ENCODE measurements around the gene TBC1D10A.

The TBC1D10A gene

GRCh38 chr22:30361916-30362650 lies 35.3 kb upstream of the TBC1D10A start:
- no peaks in the 10 kb centered on the region for H3K9me3 ChIP-seq (ENCODE audit: control insufficient read depth, low read length)
- no peaks in the 10 kb centered on the region for H3K27me3 ChIP-seq (replicated peaks; ENCODE audit: control insufficient read depth, insufficient read depth, low read length)
- H3K9ac ChIP-seq (ENCODE audit: low read length): no peak overlapping the region
- no peak for DNase-seq (ENCODE audit: low read depth)
- H3K36me3 ChIP-seq (ENCODE audit: control insufficient read depth, insufficient read depth, low read length, severe bottlenecking): no peaks in the 10 kb centered on the region
- H3K4me1 ChIP-seq (ENCODE audit: control insufficient read depth, insufficient read depth, low read length): no peaks in the 10 kb centered on the region
- H3K4me3 ChIP-seq (ENCODE audit: low read length): no peak overlapping the region

GRCh38 chr22:30358541-30358940 lies 31.8 kb upstream of the TBC1D10A start:
- no peak overlapping the region for H3K4me3 ChIP-seq (ENCODE audit: low read length)
- no peaks in the 10 kb centered on the region for H3K9me3 ChIP-seq (ENCODE audit: control insufficient read depth, low read length)
- H3K9ac ChIP-seq (ENCODE audit: low read length): no peak overlapping the region
- H3K4me1 ChIP-seq (ENCODE audit: control insufficient read depth, insufficient read depth, low read length): peaks cover 23% of the 10 kb centered on the region
- H3K27me3 ChIP-seq (replicated peaks; ENCODE audit: control insufficient read depth, insufficient read depth, low read length): no peaks in the 10 kb centered on the region
- DNase-seq (ENCODE audit: low read depth): no peak
- H3K36me3 ChIP-seq (ENCODE audit: control insufficient read depth, insufficient read depth, low read length, severe bottlenecking): no peaks in the 10 kb centered on the region

GRCh38 chr22:30357650-30358215 lies 31.0 kb upstream of the TBC1D10A start:
- Histone ChIP-seq H3K36me3 (ENCODE audit: control insufficient read depth, insufficient read depth, low read length, severe bottlenecking) (peaks cover 4% of the 10 kb centered on the region), H3K4me1 (ENCODE audit: control insufficient read depth, insufficient read depth, low read length) (peaks cover 23% of the 10 kb centered on the region), H3K4me3 (ENCODE audit: low read length) (peak overlapping the region; percentile 97), H3K9me3 (ENCODE audit: control insufficient read depth, low read length) (no peaks in the 10 kb centered on the region), H3K9ac (ENCODE audit: low read length) (no peak overlapping the region), H3K27me3 (replicated peaks; ENCODE audit: control insufficient read depth, insufficient read depth, low read length) (no peaks in the 10 kb centered on the region)
- DNase-seq (ENCODE audit: low read depth): no peak

- Histone ChIP-seq H3K4me3 (ENCODE audit: low read length) (peak overlapping the region; percentile 97), H3K27me3 (replicated peaks; ENCODE audit: control insufficient read depth, insufficient read depth, low read length) (no peaks in the 10 kb centered on the region), H3K9me3 (ENCODE audit: control insufficient read depth, low read length) (no peaks in the 10 kb centered on the region), H3K36me3 (ENCODE audit: control insufficient read depth, insufficient read depth, low read length, severe bottlenecking) (peaks cover 10% of the 10 kb centered on the region), H3K9ac (ENCODE audit: low read length) (peak overlapping the region; percentile 98), H3K4me1 (ENCODE audit: control insufficient read depth, insufficient read depth, low read length) (peaks cover 23% of the 10 kb centered on the region)
- no peak for DNase-seq (ENCODE audit: low read depth)
Measured at GRCh38 chr22:30357236-30357570, 30.5 kb upstream of the TBC1D10A start.

GRCh38 chr22:30356449-30357235 lies 29.9 kb upstream of the TBC1D10A start, which contains the start of the genes CCDC157 and SF3A1:
Gene CCDC157 (plus strand): TSS chr22:30357007. CDS start chr22:30366001, 8,994 bp downstream.
Gene SF3A1 (minus strand): TSS chr22:30356894. CDS start chr22:30356792, 102 bp downstream.
- Histone ChIP-seq H3K36me3 (ENCODE audit: control insufficient read depth, insufficient read depth, low read length, severe bottlenecking) (peaks cover 15% of the 10 kb centered on the region), H3K9me3 (ENCODE audit: control insufficient read depth, low read length) (no peaks in the 10 kb centered on the region), H3K9ac (ENCODE audit: low read length) (peak within 1 kb of the TSS; percentile 98), H3K4me3 (ENCODE audit: low read length) (peak within 1 kb of the TSS; percentile 97), H3K4me1 (ENCODE audit: control insufficient read depth, insufficient read depth, low read length) (peaks cover 23% of the 10 kb centered on the region), H3K27me3 (replicated peaks; ENCODE audit: control insufficient read depth, insufficient read depth, low read length) (no peaks in the 10 kb centered on the region)
- DNase-seq (ENCODE audit: low read depth): peak; percentile 97

GRCh38 chr22:30354644-30355043 lies 27.9 kb upstream of the TBC1D10A start:
- Histone ChIP-seq H3K4me1 (ENCODE audit: control insufficient read depth, insufficient read depth, low read length) (peaks cover 23% of the 10 kb centered on the region), H3K9me3 (ENCODE audit: control insufficient read depth, low read length) (no peaks in the 10 kb centered on the region), H3K9ac (ENCODE audit: low read length) (no peak overlapping the region), H3K36me3 (ENCODE audit: control insufficient read depth, insufficient read depth, low read length, severe bottlenecking) (peaks cover 35% of the 10 kb centered on the region), H3K4me3 (ENCODE audit: low read length) (no peak overlapping the region), H3K27me3 (replicated peaks; ENCODE audit: control insufficient read depth, insufficient read depth, low read length) (no peaks in the 10 kb centered on the region)
- no peak for DNase-seq (ENCODE audit: low read depth)

- Histone ChIP-seq H3K4me3 (ENCODE audit: low read length) (no peak overlapping the region), H3K9ac (ENCODE audit: low read length) (no peak overlapping the region), H3K36me3 (ENCODE audit: control insufficient read depth, insufficient read depth, low read length, severe bottlenecking) (peaks cover 54% of the 10 kb centered on the region), H3K9me3 (ENCODE audit: control insufficient read depth, low read length) (no peaks in the 10 kb centered on the region), H3K4me1 (ENCODE audit: control insufficient read depth, insufficient read depth, low read length) (peaks cover 23% of the 10 kb centered on the region), H3K27me3 (replicated peaks; ENCODE audit: control insufficient read depth, insufficient read depth, low read length) (no peaks in the 10 kb centered on the region)
- DNase-seq (ENCODE audit: low read depth): peak; percentile 34
Measured at GRCh38 chr22:30351226-30351625, 24.5 kb upstream of the TBC1D10A start.

GRCh38 chr22:30348809-30349208 lies 22.1 kb upstream of the TBC1D10A start:
- DNase-seq (ENCODE audit: low read depth): peak; percentile 84
- H3K9ac ChIP-seq (ENCODE audit: low read length): peak overlapping the region; percentile 1
- no peaks in the 10 kb centered on the region for H3K9me3 ChIP-seq (ENCODE audit: control insufficient read depth, low read length)
- H3K4me3 ChIP-seq (ENCODE audit: low read length): no peak overlapping the region
- H3K36me3 ChIP-seq (ENCODE audit: control insufficient read depth, insufficient read depth, low read length, severe bottlenecking): peaks cover 78% of the 10 kb centered on the region
- no peaks in the 10 kb centered on the region for H3K4me1 ChIP-seq (ENCODE audit: control insufficient read depth, insufficient read depth, low read length)
- H3K27me3 ChIP-seq (replicated peaks; ENCODE audit: control insufficient read depth, insufficient read depth, low read length): no peaks in the 10 kb centered on the region

GRCh38 chr22:30348404-30348803 lies 21.7 kb upstream of the TBC1D10A start:
- Histone ChIP-seq H3K4me1 (ENCODE audit: control insufficient read depth, insufficient read depth, low read length) (no peaks in the 10 kb centered on the region), H3K27me3 (replicated peaks; ENCODE audit: control insufficient read depth, insufficient read depth, low read length) (no peaks in the 10 kb centered on the region), H3K36me3 (ENCODE audit: control insufficient read depth, insufficient read depth, low read length, severe bottlenecking) (peaks cover 82% of the 10 kb centered on the region), H3K9ac (ENCODE audit: low read length) (peak overlapping the region; percentile 1), H3K9me3 (ENCODE audit: control insufficient read depth, low read length) (no peaks in the 10 kb centered on the region), H3K4me3 (ENCODE audit: low read length) (no peak overlapping the region)
- no peak for DNase-seq (ENCODE audit: low read depth)

- DNase-seq (ENCODE audit: low read depth): no peak
- H3K9ac ChIP-seq (ENCODE audit: low read length): no peak overlapping the region
- H3K36me3 ChIP-seq (ENCODE audit: control insufficient read depth, insufficient read depth, low read length, severe bottlenecking): peaks cover 84% of the 10 kb centered on the region
- H3K9me3 ChIP-seq (ENCODE audit: control insufficient read depth, low read length): no peaks in the 10 kb centered on the region
- peaks cover 8% of the 10 kb centered on the region for H3K4me1 ChIP-seq (ENCODE audit: control insufficient read depth, insufficient read depth, low read length)
- no peak overlapping the region for H3K4me3 ChIP-seq (ENCODE audit: low read length)
- no peaks in the 10 kb centered on the region for H3K27me3 ChIP-seq (replicated peaks; ENCODE audit: control insufficient read depth, insufficient read depth, low read length)
Measured at GRCh38 chr22:30347255-30347892, 20.6 kb upstream of the TBC1D10A start.

All from adipocyte (in vitro differentiated cells).